ENCODE data around the gene EHHADH.

EHHADH gene

DNA sequence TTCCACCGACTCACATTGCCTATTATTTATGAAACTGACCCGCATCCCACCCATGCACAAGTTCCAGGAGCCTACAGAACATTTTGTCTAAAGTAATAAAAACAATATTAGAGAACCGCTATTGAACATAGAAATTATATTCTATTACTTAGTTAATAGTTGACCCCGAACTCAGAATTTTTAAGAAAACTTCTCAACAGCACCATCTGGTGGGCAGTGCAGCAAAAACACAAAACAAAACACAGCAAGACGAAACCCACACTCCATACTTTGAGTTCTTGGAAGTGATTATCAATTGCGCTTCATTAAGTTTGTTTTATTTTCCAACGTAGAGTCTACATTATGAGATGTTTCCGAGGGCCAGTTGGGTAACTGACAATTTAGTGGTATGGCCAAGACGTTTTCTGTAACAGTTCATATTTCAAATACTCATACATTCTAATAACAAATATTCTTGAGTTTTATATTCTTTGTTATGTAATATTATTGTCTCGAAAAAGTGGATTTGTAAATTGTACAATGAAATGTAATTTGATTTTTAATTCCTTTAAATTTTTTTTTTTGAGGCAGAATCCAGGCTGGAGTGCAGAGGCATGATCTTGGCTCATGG is 77.0 kb downstream of the EHHADH start:
- no peak overlapping the region for H3K4me3 ChIP-seq (ENCODE audit: low read length, poor library complexity, severe bottlenecking)
- no peaks in the 10 kb centered on the region for H3K27me3 ChIP-seq (ENCODE audit: insufficient read depth, low read length, poor library complexity, severe bottlenecking)
- H4K20me1 ChIP-seq (ENCODE audit: insufficient read depth, low read length, poor library complexity, severe bottlenecking) = no peaks in the 10 kb centered on the region
- H3K36me3 ChIP-seq (ENCODE audit: insufficient read depth, low read length) = no peaks in the 10 kb centered on the region
- H3K9ac ChIP-seq (ENCODE audit: low read depth, low read length, poor library complexity, severe bottlenecking) = no peak overlapping the region
- no peaks in the 10 kb centered on the region for H3K79me2 ChIP-seq (ENCODE audit: insufficient read depth, low read length)
- no peaks in the 10 kb centered on the region for H3K9me3 ChIP-seq (ENCODE audit: insufficient read depth, low read depth, low read length)
- no peak overlapping the region for H2AFZ ChIP-seq (ENCODE audit: low read length)
- H3K4me1 ChIP-seq (ENCODE audit: insufficient read depth, low read length, poor library complexity, severe bottlenecking) = peaks cover 19% of the 10 kb centered on the region
- H3F3A ChIP-seq (ENCODE audit: low read depth) = no peaks in the 10 kb centered on the region
- H3K4me2 ChIP-seq (ENCODE audit: low read depth, low read length, poor library complexity, severe bottlenecking) = no peak overlapping the region
- H3K9me2 ChIP-seq (replicated peaks; ENCODE audit: low read depth, low read length) = no peaks in the 10 kb centered on the region
- no peak for TF ChIP-seq EZH2phosphoT487 (IDR thresholded peaks at IDR 0.05; ENCODE audit: borderline replicate concordance)
- TF ChIP-seq, protein P1, sequence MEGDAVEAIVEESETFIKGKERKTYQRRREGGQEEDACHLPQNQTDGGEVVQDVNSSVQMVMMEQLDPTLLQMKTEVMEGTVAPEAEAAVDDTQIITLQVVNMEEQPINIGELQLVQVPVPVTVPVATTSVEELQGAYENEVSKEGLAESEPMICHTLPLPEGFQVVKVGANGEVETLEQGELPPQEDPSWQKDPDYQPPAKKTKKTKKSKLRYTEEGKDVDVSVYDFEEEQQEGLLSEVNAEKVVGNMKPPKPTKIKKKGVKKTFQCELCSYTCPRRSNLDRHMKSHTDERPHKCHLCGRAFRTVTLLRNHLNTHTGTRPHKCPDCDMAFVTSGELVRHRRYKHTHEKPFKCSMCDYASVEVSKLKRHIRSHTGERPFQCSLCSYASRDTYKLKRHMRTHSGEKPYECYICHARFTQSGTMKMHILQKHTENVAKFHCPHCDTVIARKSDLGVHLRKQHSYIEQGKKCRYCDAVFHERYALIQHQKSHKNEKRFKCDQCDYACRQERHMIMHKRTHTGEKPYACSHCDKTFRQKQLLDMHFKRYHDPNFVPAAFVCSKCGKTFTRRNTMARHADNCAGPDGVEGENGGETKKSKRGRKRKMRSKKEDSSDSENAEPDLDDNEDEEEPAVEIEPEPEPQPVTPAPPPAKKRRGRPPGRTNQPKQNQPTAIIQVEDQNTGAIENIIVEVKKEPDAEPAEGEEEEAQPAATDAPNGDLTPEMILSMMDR (conservative IDR thresholded peaks at IDR 0.05; ENCODE audit: low read length) = peak; percentile 84

- H3K9ac ChIP-seq (ENCODE audit: low read depth, low read length, poor library complexity, severe bottlenecking) = peak overlapping the region; percentile 29
- H3K9me3 ChIP-seq (ENCODE audit: insufficient read depth, low read depth, low read length) = no peaks in the 10 kb centered on the region
- no peak for TF ChIP-seq EZH2phosphoT487 (IDR thresholded peaks at IDR 0.05; ENCODE audit: borderline replicate concordance)
- TF ChIP-seq, protein P1 (conservative IDR thresholded peaks at IDR 0.05; ENCODE audit: low read length) = no peak
- H3K79me2 ChIP-seq (ENCODE audit: insufficient read depth, low read length) = no peaks in the 10 kb centered on the region
- H3K9me2 ChIP-seq (replicated peaks; ENCODE audit: low read depth, low read length) = no peaks in the 10 kb centered on the region
- H3K4me3 ChIP-seq (ENCODE audit: low read length, poor library complexity, severe bottlenecking) = peak overlapping the region; percentile 28
- no peaks in the 10 kb centered on the region for H3F3A ChIP-seq (ENCODE audit: low read depth)
- no peaks in the 10 kb centered on the region for H3K36me3 ChIP-seq (ENCODE audit: insufficient read depth, low read length)
- peak overlapping the region; percentile 93 for H2AFZ ChIP-seq (ENCODE audit: low read length)
- H3K27me3 ChIP-seq (ENCODE audit: insufficient read depth, low read length, poor library complexity, severe bottlenecking) = no peaks in the 10 kb centered on the region
- H4K20me1 ChIP-seq (ENCODE audit: insufficient read depth, low read length, poor library complexity, severe bottlenecking) = no peaks in the 10 kb centered on the region
- H3K4me2 ChIP-seq (ENCODE audit: low read depth, low read length, poor library complexity, severe bottlenecking) = peak overlapping the region; percentile 49
- H3K4me1 ChIP-seq (ENCODE audit: insufficient read depth, low read length, poor library complexity, severe bottlenecking) = peaks cover 18% of the 10 kb centered on the region
These were observed 78.4 kb downstream of the EHHADH start for GRCh38 chr3:185175370-185175987.

- Histone ChIP-seq H3F3A (ENCODE audit: low read depth) (no peaks in the 10 kb centered on the region), H3K9me2 (replicated peaks; ENCODE audit: low read depth, low read length) (no peaks in the 10 kb centered on the region), H3K36me3 (ENCODE audit: insufficient read depth, low read length) (no peaks in the 10 kb centered on the region), H3K9ac (ENCODE audit: low read depth, low read length, poor library complexity, severe bottlenecking) (no peak overlapping the region), H3K4me3 (ENCODE audit: low read length, poor library complexity, severe bottlenecking) (no peak overlapping the region), H3K27me3 (ENCODE audit: insufficient read depth, low read length, poor library complexity, severe bottlenecking) (no peaks in the 10 kb centered on the region), H3K79me2 (ENCODE audit: insufficient read depth, low read length) (no peaks in the 10 kb centered on the region), H3K4me2 (ENCODE audit: low read depth, low read length, poor library complexity, severe bottlenecking) (no peak overlapping the region), H4K20me1 (ENCODE audit: insufficient read depth, low read length, poor library complexity, severe bottlenecking) (no peaks in the 10 kb centered on the region), H3K9me3 (ENCODE audit: insufficient read depth, low read depth, low read length) (no peaks in the 10 kb centered on the region), H3K4me1 (ENCODE audit: insufficient read depth, low read length, poor library complexity, severe bottlenecking) (peaks cover 12% of the 10 kb centered on the region), H2AFZ (ENCODE audit: low read length) (no peak overlapping the region; the same call in 1 of the 2 replicates)
- no peak for TF ChIP-seq EZH2phosphoT487 (IDR thresholded peaks at IDR 0.05; ENCODE audit: borderline replicate concordance)
- TF ChIP-seq, protein P1 (conservative IDR thresholded peaks at IDR 0.05; ENCODE audit: low read length) = no peak
These were observed 81.5 kb downstream of the EHHADH start for GRCh38 chr3:185172086-185173049.
